Stimulated activated CD4-positive, alpha-beta T cell treated with anti-CD3 and anti-CD28 coated beads, Interleukin-4, amount 100 ng/mL, for 1 hour (primary cell): Measurements from ENCODE around the gene F2RL1.
A peak's percentile ranks its signal among the peaks of the same experiment; 100 is the strongest.
"Not testable (repeated sequence)": the region's sequence is repeated elsewhere in the genome, so short reads cannot be mapped to it uniquely, and the experiment has no call there.

Experiments
- DNase-seq: peaks from one replicate; pipeline ENCODE4 v3.0.0-alpha.2; 2020

Gene F2RL1

GRCh38 chr5:76851728-76852369, 33.0 kb downstream of the F2RL1 start:
- no peak for DNase-seq

- no peak for DNase-seq
These were observed 33.9 kb downstream of the F2RL1 start for GRCh38 chr5:76852772-76853171.

GRCh38 chr5:76853741-76854140, 34.9 kb downstream of the F2RL1 start:
- not testable (repeated sequence) for DNase-seq

GRCh38 chr5:76854644-76855043, 35.8 kb downstream of the F2RL1 start:
- no peak for DNase-seq

- not testable (repeated sequence) for DNase-seq
These were observed 36.7 kb downstream of the F2RL1 start for GRCh38 chr5:76855501-76855900.

- peak; percentile 3 for DNase-seq
These were observed 37.1 kb downstream of the F2RL1 start for GRCh38 chr5:76855961-76856360.

- DNase-seq, result not testable (repeated sequence)
These were observed 38.0 kb downstream of the F2RL1 start for GRCh38 chr5:76856800-76857199.

GRCh38 chr5:76859591-76860247, 40.9 kb downstream of the F2RL1 start:
- no peak for DNase-seq

- no peak for DNase-seq
These were observed 42.8 kb downstream of the F2RL1 start for GRCh38 chr5:76861612-76862011.

GRCh38 chr5:76863001-76863400, 44.2 kb downstream of the F2RL1 start:
- no peak for DNase-seq

GRCh38 chr5:76866503-76866902, 47.7 kb downstream of the F2RL1 start:
- no peak for DNase-seq

GRCh38 chr5:76867038-76867437, 48.2 kb downstream of the F2RL1 start:
- no peak for DNase-seq

GRCh38 chr5:76867827-76868693, 49.2 kb downstream of the F2RL1 start:
- DNase-seq, result peak; percentile 63

GRCh38 chr5:76870046-76870445, 51.2 kb downstream of the F2RL1 start:
- DNase-seq, result no peak

- DNase-seq, result no peak
These were observed 55.3 kb downstream of the F2RL1 start for GRCh38 chr5:76874088-76874581.
